HT1080 (cell line): ENCODE data around the gene GPC6. TPM values are rescaled to one million over a fixed set of nuclear protein-coding genes. Genes with fewer than 3 reads are reported as not detected.
A peak's percentile ranks its signal among the peaks of the same experiment; 100 is the strongest.
"Not testable (repeated sequence)": the region's sequence is repeated elsewhere in the genome, so short reads cannot be mapped to it uniquely, and the experiment has no call there.

Experiments used
- DNase-seq: peaks from one replicate; pipeline ENCODE4 v3.0.0-alpha.2; 2015; ENCODE audit warnings: low read depth
- total RNA-seq: library from RNA; depleted of rRNA; stranded (reverse); fragments of >200 nt; shearing (Covaris generic); gene quantifications from 2 replicates; pipeline ENCODE4 v1.2.3, GENCODE V29; 2014

GPC6 gene
- total RNA-seq, 1 experiment from 2014 or later = 9.0 TPM

DNA sequence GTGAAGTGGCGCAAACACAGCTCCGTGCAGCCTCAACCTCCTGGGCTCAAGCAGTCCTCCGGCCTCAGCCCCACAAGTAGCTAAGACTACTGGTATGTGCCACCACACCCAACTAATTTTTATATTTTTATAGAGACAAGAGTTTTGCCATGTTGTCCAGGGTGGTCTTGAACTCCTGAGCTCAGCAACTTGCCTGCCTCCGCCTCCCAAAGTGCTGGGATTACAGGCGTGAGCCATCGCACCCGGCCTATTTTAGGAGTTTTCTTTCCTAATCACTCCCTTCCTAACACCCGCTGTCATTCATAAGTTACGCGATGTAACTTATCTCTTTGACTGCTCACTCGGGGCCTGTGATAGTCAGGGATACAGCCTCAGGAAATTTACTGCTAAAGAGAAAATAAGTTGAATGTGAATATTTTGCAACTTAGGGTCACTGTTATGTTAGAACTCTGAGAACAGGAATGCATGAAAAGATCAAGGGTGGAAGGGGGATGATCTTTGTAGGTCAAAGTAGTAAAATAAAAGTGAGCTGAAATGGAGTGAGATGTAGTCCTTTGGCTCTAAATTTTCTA, 1112.6 kb downstream of the GPC6 start:
- DNase-seq = no peak

DNA sequence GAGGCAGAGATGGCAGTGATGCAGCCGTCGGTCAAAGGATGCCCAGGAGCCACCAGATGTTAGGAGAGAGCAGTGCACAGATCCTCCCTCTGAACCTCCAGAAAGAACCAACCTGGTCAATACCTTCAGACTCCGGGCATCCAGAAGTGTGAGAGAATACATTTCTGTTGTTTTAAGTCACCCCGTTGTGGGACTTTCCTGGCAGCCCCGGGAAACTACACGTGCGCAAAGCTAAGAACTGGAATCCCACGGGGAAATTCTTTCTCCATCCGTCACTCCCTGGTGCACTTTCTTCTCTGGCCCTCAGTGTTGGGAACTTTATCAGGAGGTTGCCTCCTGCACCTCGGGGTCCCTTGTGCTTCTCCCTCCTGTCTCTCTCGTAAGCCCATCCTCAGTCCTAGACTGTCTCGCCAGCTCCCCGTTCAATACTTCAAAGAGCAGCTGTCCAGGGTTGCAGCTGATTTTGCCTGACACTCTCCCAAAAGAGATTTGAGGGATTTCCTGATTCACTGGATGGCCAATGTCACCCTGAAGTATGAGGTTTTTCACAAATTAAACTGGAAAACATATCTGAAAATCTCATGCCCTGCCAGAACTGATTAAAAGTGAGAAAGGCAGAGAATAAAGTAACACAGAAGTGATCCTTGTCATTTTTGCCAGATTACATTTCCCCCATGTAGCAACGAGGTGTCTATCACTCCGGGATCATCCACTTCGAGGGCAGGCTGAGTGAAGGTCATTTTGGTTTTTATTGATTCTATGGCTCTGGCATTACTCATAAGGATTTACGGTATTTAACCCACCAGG, 1116.0 kb downstream of the GPC6 start:
- DNase-seq = no peak

DNA sequence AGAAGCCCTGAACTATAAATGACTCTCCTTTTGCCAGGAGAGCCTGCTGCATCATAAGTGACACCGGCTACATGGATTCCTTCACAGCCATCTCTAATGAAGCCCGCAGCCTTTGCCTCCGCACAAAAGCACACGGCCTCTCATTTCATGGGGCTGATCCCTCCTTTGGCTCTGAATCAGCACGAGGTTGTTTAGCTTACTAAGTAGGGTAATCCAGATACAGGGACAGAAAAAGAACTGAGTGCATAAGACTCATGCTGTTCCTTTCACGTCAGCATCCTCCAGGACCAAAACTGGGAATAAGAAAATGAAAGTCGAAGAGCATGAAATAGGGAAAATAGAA, 1116.6 kb downstream of the GPC6 start:
- no peak for DNase-seq

DNA sequence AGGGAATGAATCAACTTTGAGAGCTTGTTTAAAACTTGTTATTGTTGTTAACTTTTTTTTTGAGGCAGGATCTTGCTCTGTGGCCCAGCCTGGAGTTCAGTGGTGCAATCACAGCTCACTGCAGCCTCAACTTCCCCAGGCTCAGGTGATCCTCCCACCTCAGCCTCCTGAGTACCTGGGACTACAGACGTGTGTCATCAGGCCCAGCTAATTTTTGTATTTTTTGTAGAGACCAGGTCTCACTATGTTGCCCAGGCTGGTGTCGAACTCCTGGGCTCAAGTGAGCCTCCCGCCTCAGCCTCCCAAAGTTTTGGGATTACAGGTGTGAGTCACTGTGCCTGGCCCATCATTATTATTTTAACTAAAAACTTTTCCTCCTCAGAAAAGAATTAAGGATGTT, 1117.1 kb downstream of the GPC6 start:
- not testable (repeated sequence) for DNase-seq

DNA sequence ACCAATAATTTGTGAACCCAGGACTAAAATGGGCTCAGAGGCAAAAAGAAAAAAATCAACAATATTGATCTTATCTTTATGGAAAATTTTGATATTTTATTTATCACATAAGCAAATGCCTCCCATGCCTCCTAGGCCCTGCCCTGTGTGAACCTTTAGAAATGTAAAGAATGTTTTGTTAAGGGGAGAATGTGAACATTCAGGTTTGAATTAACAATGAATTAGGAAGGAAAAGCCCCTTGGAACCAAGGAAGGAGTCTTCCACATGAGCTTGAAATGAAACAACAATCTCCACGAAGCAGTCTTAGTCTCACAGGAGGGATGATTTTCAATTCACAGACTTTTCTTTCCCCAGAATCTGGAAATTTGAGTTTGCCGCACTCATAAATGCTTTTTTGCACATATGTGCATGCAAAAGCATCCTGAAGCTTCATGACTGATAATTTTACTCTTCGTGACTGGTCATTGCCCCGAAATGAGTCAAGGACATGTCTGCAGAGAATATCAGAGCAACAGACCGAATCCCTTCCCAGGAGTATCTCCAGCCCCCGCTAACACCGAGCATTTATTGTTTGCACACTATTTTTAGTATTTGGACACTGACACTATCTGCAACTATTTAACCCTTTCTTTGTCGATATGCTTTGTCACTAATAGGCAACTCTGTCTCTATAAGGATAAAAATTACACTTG, 1117.7 kb downstream of the GPC6 start:
- no peak for DNase-seq

DNA sequence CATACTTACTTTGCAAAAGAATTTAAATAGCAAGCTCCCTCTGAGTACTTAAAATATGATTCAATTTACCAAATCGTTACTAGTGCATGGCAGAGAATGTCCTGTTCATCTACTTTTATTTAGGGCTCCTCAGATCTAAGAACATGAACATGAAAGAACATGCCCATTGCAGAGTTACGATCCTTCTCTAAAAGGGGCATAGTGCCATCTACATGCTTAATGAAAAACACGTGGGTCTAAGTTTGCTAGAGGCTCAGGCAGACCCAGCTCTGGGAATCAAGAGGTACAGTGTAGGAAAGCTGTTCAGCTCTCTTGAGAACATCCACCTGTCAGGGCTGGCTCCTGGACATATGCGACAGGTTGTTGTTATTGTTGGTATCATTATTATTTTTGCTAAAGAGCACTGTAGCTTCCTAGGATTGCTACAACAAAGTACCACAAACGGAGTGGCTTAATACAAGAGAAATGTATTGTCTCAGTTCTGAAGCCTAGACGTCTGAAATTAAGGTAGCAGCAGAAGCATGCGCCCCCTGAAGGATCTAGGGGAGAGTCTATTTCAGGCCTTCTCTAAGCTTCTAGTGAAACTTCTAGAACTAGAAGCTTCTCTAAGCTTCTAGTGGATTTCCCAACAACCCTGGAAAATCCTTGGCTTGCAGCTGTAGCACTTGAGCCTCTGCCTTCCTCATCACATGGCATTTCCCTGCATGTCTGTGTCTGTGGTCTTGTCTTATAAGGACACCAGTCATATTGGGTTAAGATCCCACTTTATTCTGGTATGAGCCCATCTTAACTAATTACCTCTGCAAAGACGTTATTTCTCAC, 1119.0 kb downstream of the GPC6 start:
- DNase-seq = peak; percentile 48

DNA sequence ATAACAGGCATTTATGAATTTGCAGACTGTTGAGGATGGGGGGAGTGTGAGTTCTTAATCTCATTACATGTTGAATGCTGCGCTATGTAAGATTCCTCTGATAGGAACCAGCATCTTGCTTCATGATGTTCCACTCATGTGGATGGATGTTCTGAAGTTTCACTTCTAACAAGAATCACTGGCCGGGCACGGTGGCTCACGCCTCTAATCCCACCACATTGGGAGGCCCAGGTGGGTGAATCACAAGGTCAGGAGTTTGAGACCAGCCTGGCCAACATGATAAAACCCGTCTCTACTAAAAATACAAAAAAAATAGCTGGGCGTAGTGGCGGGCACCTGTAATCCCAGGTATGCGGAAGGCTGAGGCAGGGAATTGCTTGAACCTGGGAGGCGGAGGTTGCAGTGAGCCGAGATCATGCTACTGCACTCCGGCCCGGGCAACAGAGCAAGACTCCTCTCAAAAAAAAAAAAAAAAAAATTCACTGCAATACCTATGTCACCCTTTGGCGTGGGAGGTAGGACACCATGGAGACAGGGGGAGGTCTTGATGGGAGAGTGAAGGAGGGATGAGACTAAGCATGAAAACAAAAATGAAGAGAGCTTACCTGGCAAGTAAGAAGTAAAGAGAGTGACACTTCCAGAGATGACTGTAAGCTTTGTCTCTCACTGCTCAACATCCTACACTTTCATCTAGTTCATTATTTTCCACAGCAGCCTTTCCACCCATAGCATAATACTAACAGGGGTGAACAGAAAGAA, 1119.8 kb downstream of the GPC6 start:
- no peak for DNase-seq

DNA sequence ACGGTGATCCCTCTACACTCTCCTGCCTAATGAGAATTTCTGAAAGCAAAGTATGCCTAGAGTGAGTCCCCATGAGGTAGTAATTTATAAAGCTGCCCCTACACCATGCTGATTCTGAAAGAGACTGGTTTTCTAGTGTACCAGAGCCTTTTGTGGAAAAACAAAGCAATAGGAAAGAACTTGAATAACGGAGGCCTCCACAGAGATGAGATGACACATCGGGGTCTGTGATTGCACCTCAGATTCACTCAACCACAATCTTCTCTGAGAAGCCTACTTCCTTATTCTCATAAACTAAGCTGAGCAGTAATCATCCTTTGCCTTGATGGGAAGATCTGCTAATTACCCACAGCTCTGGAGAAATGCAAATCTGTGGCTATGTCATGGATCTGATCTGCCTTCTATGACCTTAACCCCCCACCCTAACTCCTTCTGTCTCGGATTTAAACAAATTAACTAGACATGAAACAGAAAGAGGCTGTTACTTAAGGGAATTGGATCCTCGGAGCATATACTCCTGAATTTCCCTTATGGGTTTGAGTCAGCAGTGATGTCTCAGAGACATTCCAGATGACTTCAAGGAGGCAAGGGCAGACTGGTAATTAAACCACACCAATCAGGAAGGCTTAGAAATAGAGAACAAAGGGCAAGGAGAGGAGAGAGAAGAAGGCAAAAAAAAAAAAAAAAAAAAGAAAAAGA, 1124.8 kb downstream of the GPC6 start:
- DNase-seq = peak; percentile 73

DNA sequence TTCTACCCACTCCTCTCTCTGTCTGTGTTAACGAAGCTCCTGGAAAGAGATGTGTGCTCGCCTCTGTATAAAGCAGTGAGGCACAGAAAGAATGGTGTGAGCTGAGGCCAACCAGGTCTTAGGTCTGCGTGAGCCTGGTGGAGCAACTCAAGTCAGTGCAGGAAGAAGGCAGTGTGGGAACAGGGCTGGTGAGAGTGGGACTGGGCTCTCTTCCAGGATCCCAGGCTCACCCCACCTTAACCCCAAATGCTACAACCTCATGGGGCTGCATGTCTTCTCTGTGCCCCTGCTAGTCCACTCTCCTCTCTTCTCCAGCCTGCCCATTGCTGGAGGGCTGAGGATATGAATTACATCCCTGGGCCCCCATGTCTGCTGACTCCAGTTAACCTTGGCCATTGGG, 1125.5 kb downstream of the GPC6 start:
- DNase-seq = peak; percentile 51

DNA sequence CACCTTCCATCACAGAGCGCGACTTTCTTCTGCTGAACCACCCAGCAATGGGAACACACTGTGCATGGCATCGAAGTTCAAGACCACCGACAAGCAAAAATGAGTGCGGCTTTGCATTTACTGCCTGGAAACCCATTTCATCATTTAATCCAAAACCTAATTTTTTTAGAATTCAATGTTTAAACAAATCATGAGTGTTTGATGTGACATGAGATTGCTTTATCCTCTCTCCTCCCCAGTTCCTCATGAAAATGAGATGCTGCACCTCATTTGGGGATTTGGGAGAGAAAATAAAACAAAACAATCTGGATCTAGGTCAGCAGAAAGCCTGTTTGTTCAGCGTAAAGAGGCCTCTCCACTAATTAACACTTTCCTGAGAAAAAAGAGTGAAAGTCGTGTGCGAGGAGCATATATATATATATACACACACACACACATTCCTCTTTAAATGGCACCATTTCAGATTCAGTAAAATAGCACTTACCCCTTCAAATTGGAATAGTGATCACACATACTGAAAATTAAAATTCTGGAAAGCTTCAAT, 1126.6 kb downstream of the GPC6 start:
- DNase-seq = no peak

DNA sequence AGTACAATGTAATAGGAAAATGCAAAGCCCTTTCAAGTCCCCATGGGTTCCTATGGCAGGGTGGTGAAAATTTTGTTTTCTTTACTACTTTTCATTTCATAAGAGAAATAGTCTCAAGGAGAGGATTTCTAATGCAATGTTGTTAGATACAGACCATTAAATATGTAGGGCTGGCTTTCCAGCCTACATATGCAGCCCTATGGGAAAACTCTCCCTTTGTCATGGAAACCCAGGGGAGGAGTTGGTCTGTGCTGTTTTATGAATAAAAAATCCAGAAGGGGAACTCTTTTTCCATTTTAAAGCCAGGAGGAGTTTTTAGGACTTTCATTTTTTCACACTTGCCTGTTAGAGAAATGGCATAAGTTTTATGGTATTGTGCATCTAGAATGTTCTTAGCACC, 1133.3 kb downstream of the GPC6 start:
- no peak for DNase-seq

DNA sequence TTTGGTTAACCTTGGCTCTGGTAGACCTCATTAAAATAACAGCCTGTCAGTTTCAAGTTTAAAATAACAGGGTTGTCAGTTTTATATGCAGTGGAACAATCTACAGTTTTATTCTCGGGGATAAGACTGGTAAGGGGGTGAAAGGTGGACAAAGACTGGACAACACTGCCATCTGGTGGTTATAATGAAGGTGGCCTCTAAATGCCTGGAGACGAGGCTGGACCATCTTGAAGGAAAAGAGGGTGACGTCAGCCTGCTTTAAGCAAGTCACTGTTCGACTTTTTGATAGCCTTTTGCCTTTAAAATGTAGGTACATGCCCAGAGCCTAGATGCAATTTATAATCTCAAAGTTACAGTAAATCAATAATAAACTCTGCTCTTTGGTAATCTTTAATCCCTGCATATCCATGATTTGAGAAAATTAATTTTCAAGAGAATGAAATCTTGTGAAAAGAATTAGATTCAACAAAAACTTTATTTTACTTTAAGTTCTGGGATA, 1135.9 kb downstream of the GPC6 start:
- DNase-seq = peak; percentile 89

DNA sequence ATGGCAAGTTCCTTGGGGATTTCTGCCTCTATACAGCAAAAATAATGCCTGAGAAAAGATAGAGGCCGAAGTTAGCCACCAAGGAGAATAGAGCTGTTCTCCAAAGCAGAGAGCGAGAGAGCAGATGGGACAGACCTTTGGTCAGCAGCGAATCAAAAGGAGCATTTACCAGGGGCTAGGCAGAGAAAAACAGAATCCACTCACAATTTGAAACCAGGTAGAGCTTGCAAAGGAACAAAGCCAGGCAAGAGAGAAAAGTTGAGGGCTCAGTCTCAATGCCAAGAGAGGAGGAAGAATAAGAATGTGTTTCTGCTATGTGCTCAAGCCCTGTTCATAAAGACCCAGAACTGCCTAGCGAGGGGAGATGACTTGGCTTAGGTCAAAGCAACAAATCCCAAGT, 1140.1 kb downstream of the GPC6 start:
- no peak for DNase-seq

DNA sequence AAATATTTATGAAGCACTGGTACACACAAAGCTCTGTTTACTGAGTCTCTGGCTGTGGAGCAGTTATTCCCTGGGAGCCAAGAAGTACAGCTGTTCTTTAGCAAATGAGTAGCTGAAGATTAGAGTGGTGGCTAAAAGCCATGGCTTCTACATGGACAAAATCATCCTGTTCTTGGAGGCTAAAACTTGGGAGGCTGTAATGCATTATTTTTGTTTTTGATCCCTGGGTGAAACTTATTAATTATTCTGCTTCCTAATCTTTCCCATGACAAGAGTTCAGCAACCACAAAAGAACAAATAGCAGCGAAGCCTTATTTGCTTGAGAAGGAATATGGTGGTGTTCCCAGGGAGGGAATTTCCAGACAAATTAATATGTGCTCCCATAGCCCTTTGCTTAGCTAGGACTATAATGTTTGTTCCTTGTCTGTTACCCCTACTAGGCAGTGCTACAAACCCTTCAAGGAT, 1143.4 kb downstream of the GPC6 start:
- DNase-seq = no peak

DNA sequence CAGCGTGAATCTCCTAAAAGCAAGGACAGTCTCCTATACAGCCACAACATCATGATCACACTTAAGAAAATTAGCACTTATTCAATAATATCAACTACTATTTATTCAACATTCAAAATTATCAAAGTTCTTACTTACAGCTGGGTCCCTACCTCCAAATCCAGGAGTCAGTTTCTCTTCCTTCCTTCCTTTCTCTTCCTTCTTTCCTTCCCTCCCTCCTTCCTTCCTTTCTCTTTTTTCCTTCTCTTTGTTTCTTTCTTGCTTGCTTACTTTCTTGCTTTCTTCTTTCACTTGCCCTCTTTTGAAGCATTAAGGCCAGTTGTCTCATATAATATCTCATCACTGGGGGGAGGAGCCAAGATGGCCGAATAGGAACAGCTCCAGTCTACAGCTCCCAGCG, 1145.2 kb downstream of the GPC6 start:
- DNase-seq = no peak

DNA sequence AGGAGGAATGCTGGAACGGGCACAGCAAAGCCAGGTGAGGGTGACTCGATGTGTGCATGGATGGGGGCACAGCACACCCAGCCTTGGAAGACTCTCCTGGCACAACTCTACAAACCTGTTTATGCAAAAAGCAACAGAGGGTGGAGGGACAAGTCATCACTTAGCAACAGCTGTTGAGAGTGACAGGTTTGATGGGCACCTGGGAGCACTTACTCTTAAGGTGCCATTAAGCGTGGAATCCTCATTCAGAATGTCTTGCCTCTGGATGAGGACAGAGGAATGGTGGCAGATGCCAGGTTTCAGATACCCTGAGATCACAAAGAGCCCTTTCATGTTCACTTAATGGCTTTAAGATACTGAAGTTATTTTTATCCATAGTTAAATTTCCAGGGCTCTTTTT, 1155.9 kb downstream of the GPC6 start:
- DNase-seq = no peak

DNA sequence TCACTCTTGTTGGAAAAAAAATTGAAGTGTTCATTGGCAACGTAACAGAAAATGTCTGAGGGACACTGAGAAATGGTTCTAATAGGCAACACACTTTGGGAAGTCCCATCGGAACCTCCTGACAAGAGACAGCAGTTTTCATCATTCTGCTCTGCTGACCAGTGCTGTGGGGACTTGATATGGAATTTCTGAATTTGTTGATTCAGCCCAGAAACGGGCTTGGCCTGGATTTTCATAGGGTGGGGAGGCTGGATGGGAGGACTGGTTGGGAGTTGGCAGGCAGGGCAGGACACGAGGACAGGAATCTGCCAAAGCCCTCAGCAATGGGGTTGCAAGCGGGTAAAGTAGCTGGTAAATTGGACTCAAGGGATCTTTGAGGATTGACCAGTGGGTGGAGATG, 1156.4 kb downstream of the GPC6 start:
- DNase-seq = no peak

DNA sequence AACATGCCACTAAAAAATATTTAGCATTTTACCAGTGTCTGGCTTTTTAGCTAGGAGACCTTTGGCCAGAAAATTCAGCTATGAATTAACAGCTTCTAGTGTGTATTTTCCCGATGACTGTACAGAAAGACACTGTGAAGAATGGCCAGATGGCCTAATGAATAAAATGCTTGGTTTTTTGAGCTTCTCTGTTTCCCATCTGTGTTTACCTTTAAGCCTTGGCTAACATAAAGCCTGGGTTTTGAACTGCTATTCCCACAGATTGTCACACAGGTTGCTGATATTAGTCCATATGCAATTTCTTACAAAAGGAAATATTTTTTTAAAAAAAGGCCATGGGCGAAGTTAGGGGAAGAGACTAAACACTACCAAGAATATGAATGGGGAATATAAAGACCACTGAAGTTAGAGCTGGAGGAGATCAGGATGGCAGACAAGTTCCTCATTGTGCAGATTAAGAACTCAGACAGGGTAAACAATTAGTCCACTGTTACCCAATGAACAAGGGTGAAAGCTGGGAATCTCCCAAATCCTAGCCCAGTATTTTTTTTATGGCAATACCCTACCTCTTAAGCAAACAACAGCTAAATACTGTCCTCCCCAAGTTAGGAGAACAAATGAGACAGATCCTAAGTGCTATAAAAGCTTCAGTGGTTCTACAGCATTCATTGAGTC, 1157.8 kb downstream of the GPC6 start:
- no peak for DNase-seq

DNA sequence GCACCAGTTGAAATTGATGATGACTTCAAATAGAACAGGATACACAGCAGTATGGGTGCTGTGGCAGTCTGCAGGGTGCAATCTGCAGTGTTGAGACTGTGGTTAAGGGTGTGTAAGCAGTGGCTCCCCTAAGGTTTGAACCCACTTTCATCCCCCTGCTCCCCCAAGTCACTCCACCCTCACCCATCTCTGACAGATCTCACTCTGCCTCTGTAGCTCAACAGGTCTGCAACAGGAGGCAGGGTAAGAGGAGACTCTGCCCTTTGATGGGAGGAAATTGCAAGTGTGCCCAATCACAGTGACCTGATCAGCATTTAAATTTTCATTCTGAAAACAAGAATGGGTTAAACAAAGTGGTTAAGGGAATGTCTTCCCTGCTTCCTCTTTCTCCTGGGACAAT, 1160.4 kb downstream of the GPC6 start:
- DNase-seq = no peak
